NB4 (cell line): ENCODE measurements around the gene ISM1.

Experiments used
- CTCF ChIP-seq: IDR thresholded peaks from one replicate; pipeline ENCODE4 v1.5.1; 2012; ENCODE audit warnings: low read depth, low read length
- POLR2A ChIP-seq: IDR thresholded peaks from 2 replicates; pipeline ENCODE4 v1.6.1; 2011; ENCODE audit warnings: mild to moderate bottlenecking; ENCODE audit not compliant: insufficient read length; ENCODE audit errors: extremely low read depth

- TF ChIP-seq POLR2A (no peak), CTCF (no peak)
These were observed 44.9 kb downstream of the ISM1 start for GRCh38 chr20:13265941-13266340.
